AG04449 (cell line): ENCODE measurements around the gene C1QTNF5.
A peak's percentile ranks its signal among the peaks of the same experiment; 100 is the strongest.

Experiments
- CTCF ChIA-PET: fragments of 350-600 bp; formaldehyde crosslinking; extraction: SDS; loops from one replicate; lab custom pipeline; 2021; ENCODE audit warnings: antibody characterized with exemption; lab: Yijun Ruan, JAX
- POLR2A ChIA-PET: fragments of 400-600, 350-600 bp; formaldehyde crosslinking; extraction: SDS; loops from one replicate; lab custom pipeline; 2020; ENCODE audit warnings: antibody characterized with exemption, inconsistent platforms; lab: Yijun Ruan, JAX
- DNase-seq: peaks from one replicate; pipeline ENCODE4 v3.0.0-alpha.2; 2010; ENCODE audit warnings: low read depth, low spot score
- H3K4me3 ChIP-seq: 2 replicates; pipeline ENCODE4 v1.5.1; 2011; ENCODE audit warnings: low read depth, mild to moderate bottlenecking, control low read depth, low read length
- TF ChIP-seq, protein P1 (sequence below): IDR thresholded peaks from one replicate; pipeline ENCODE4 v1.5.1; 2011; ENCODE audit warnings: mild to moderate bottlenecking, moderate library complexity, low read length, control low read depth, inconsistent platforms; ENCODE audit not compliant: insufficient read depth; ENCODE audit errors: missing control alignments

The C1QTNF5 gene

DNA sequence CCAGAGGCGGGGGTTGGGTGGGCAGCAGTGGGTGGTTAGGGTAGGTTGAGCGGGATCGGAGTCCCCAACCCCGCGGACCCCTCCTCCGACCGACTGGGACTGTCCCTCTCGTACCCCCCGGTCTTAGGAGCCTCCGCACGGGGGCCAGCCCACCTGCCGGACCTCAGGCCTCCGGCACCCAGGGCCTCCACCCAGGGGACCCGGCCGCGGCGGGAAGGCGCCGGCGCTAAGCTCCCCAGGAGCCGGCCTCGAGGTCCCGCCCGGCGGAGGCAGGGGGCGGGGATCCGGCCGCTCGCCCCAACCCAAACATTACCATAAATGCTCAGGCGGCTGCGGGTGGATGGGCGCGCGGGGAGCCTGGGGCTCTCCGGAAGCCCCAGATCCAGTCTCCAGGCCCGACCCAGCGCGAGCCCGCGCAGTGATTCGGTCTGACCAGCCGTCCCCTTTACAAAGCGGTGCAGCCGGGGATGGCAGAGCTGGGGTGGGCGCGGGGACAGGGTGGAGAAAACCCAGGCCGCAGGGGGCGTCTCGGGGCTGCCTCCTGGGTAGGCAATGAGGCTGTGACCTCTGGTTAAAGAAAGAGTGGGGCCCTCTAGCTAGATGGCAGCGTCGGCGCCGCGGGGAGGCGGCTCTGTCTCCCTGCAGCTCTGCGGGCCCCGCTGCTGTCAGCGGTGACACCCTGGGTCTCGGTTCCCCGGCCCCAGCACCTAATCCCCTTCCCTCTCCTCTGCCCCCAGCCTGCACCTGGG lies 19.7 kb downstream of the C1QTNF5 start:
- H3K4me3 ChIP-seq = peak overlapping the region; percentile 46
- ChIA-PET CTCF (interaction anchor here (0.6 to 9.8 kb wide), 32 partner anchors 12 to 230 kb away, joined by 3 to 342 read pairs (median 6); partner anchors contain the start of genes C1QTNF5, CBL, DPAGT1 and RNF26), POLR2A (interaction anchor here (0.5 to 1.4 kb wide), 6 partner anchors 13 to 140 kb away, joined by 3 read pairs; partner anchors contain the start of genes CBL and RNF26)

GRCh38 chr11:119320240-119320775 lies 20.4 kb downstream of the C1QTNF5 start:
- no peak for DNase-seq
- ChIA-PET CTCF (interaction anchor here (0.8 to 9.8 kb wide), 22 partner anchors 12 to 218 kb away, joined by 3 to 342 read pairs (median 8); partner anchors contain the start of genes C1QTNF5, CBL, DPAGT1 and RNF26), POLR2A (interaction anchor here (0.6 to 1.4 kb wide), 4 partner anchors 14 to 141 kb away, joined by 3 read pairs; partner anchors contain the start of genes CBL and RNF26)
- peak overlapping the region; percentile 46 for H3K4me3 ChIP-seq
- TF ChIP-seq, protein P1, sequence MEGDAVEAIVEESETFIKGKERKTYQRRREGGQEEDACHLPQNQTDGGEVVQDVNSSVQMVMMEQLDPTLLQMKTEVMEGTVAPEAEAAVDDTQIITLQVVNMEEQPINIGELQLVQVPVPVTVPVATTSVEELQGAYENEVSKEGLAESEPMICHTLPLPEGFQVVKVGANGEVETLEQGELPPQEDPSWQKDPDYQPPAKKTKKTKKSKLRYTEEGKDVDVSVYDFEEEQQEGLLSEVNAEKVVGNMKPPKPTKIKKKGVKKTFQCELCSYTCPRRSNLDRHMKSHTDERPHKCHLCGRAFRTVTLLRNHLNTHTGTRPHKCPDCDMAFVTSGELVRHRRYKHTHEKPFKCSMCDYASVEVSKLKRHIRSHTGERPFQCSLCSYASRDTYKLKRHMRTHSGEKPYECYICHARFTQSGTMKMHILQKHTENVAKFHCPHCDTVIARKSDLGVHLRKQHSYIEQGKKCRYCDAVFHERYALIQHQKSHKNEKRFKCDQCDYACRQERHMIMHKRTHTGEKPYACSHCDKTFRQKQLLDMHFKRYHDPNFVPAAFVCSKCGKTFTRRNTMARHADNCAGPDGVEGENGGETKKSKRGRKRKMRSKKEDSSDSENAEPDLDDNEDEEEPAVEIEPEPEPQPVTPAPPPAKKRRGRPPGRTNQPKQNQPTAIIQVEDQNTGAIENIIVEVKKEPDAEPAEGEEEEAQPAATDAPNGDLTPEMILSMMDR = no peak

More for the DNA sequence above, 19.7 kb downstream of the C1QTNF5 start:
- DNase-seq = no peak
- TF ChIP-seq, protein P1 = no peak

- H3K4me3 ChIP-seq = no peak overlapping the region
- ChIA-PET POLR2A (interaction anchor here (0.6 to 0.9 kb wide), 2 partner anchors 18 to 113 kb away, joined by 3 read pairs; partner anchors contain the start of gene CBL), CTCF (interaction anchor here (0.8 to 6.1 kb wide), 8 partner anchors 12 to 155 kb away, joined by 3 to 41 read pairs (median 7); partner anchors contain the start of genes CBL and USP2)
- no peak for DNase-seq
- TF ChIP-seq, protein P1 = no peak
Measured at GRCh38 chr11:119319700-119320239, 20.9 kb downstream of the C1QTNF5 start.

DNA sequence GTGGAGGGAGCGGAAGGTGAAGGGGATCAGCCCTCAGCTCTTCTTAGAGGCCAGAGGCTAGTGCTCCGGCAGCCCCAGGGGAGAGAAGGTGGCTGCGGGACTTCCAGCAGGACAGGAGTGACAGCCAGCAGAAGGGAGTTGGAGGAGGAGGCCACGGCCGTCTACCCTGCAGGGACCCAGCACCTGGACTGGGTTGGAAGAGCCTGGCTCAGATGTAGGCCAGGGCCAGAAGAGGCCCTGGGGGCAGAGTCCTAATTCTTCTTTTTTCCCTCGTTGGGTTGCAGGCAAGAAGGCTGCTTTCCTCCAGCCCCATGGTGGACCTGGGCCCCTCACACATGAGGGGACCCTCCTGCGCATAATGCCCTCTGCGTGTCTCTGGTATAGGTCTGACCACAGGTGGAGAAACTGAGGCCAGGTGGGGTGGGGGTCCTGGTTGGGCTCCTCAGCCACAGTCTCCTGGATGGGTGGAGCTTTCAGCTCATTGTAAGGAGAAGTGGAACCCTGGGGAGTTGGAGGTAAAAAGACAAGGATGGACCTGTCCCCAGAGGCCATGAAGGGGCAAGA lies 21.5 kb downstream of the C1QTNF5 start:
- CTCF ChIA-PET = interaction anchor here (0.8 to 6.1 kb wide), 11 partner anchors 11 to 175 kb away, joined by 3 to 41 read pairs (median 6); partner anchors contain the start of genes C1QTNF5, CBL and USP2
- POLR2A ChIA-PET = interaction anchor here (1.0 kb wide), 1 partner anchor 198 kb away, joined by 4 read pairs; the partner anchor contains the start of gene HINFP

GRCh38 chr11:119318240-119319135 lies 22.2 kb downstream of the C1QTNF5 start:
- CTCF ChIA-PET = interaction anchor here (0.6 to 6.1 kb wide), 13 partner anchors 10 to 174 kb away, joined by 3 to 41 read pairs (median 5); partner anchors contain the start of genes C1QTNF5, CBL and USP2
- no peak for DNase-seq
- H3K4me3 ChIP-seq = no peak overlapping the region

More for the DNA sequence above, 21.5 kb downstream of the C1QTNF5 start:
- DNase-seq = no peak
- H3K4me3 ChIP-seq = no peak overlapping the region
- TF ChIP-seq, protein P1 = no peak

More at GRCh38 chr11:119318240-119319135, 22.2 kb downstream of the C1QTNF5 start:
- POLR2A ChIA-PET = interaction anchor here (1.0 kb wide), 1 partner anchor 197 kb away, joined by 4 read pairs; the partner anchor contains the start of gene HINFP
- TF ChIP-seq, protein P1 = no peak
